K562 (cell line): ENCODE results near the gene APEX1.
"Not testable (repeated sequence)": the region's sequence is repeated elsewhere in the genome, so short reads cannot be mapped to it uniquely, and the experiment has no call there.

ENCODE experiments used
- GATA2 ChIP-seq: sonication (generic); formaldehyde crosslinking; IDR thresholded peaks from 2 replicates; pipeline ENCODE4 v1.4.0; 2020; ENCODE audit warnings: mild to moderate bottlenecking, missing genetic modification reagents
- POLR2AphosphoS2 ChIP-seq: IDR thresholded peaks from 2 replicates; pipeline ENCODE4 v1.6.1; 2012; ENCODE audit warnings: low read length, improper control_type of control experiment
- SMC3 ChIP-seq: conservative IDR thresholded peaks from 2 replicates; pipeline ENCODE4 v1.6.1; 2011; ENCODE audit warnings: low read depth, low read length, improper control_type of control experiment; ENCODE audit not compliant: insufficient read depth
- STAT5A ChIP-seq: IDR thresholded peaks from 2 replicates; pipeline ENCODE4 v1.6.1; 2012; ENCODE audit warnings: low read length, inconsistent platforms, borderline replicate concordance
- TCF7L2 ChIP-seq: fragments of 150-350 bp; IDR thresholded peaks from 2 replicates; pipeline ENCODE4 v1.6.1; 2016; ENCODE audit warnings: low read depth, mild to moderate bottlenecking, low read length, moderate library complexity

- TF ChIP-seq POLR2AphosphoS2; SMC3; TCF7L2; GATA2 (CRISPR knock-in tag); STAT5A: not testable (repeated sequence)
These were observed 51.7 kb downstream of the APEX1 start for GRCh38 chr14:20506752-20507151.
